Epithelial cell of esophagus (primary cell): ENCODE data around the gene MYOZ3.

Experiments used
- DNase-seq: peaks from one replicate; pipeline ENCODE4 v3.0.0; 2010; ENCODE audit warnings: low read depth
- H3K4me3 ChIP-seq: 2 replicates; pipeline ENCODE4 v1.5.1; 2011; ENCODE audit warnings: mild to moderate bottlenecking, low read length, control low read depth
- TF ChIP-seq, protein P1 (sequence below): IDR thresholded peaks from 2 replicates; pipeline ENCODE4 v1.5.1; 2011; ENCODE audit warnings: low read depth, mild to moderate bottlenecking, low read length, control low read depth, inconsistent platforms; ENCODE audit not compliant: insufficient read depth; ENCODE audit errors: missing control alignments

The MYOZ3 gene

DNA sequence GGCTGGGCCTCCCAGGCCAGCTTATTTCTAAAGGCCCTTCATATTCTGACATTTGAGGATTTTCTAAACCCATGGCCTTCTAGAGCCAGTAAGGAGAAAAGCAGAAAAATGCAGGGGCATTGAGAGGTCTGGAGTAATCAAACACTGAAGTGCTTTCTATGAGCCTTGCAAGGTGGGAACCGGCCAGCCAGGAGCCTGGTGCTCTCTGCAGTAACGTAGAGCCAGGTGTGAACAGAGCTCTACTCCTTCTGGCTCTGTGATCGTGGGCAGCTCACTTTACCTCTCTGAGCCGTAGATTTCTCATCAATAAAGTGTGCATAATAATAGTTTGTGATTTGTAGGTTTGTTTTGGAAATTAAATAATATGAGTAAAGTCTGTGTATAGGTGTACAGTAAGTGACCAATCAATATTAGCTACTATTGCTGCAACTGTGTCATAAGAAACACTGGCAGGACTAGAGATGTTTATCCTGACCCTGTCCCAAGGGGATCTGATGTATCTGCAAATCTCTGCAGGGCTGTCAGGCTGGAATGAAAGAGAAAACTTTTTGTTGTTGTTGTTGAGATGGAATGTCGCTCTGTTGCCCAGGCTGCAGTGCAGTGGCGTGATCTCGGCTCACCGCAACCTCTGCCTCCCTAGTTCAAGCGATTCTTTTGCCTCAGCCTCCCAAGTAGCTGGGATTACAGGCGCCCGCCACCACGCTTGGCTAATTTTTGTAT lies 17.9 kb upstream of the MYOZ3 start:
- TF ChIP-seq, protein P1, sequence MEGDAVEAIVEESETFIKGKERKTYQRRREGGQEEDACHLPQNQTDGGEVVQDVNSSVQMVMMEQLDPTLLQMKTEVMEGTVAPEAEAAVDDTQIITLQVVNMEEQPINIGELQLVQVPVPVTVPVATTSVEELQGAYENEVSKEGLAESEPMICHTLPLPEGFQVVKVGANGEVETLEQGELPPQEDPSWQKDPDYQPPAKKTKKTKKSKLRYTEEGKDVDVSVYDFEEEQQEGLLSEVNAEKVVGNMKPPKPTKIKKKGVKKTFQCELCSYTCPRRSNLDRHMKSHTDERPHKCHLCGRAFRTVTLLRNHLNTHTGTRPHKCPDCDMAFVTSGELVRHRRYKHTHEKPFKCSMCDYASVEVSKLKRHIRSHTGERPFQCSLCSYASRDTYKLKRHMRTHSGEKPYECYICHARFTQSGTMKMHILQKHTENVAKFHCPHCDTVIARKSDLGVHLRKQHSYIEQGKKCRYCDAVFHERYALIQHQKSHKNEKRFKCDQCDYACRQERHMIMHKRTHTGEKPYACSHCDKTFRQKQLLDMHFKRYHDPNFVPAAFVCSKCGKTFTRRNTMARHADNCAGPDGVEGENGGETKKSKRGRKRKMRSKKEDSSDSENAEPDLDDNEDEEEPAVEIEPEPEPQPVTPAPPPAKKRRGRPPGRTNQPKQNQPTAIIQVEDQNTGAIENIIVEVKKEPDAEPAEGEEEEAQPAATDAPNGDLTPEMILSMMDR = no peak
- no peak overlapping the region for H3K4me3 ChIP-seq
- no peak for DNase-seq

DNA sequence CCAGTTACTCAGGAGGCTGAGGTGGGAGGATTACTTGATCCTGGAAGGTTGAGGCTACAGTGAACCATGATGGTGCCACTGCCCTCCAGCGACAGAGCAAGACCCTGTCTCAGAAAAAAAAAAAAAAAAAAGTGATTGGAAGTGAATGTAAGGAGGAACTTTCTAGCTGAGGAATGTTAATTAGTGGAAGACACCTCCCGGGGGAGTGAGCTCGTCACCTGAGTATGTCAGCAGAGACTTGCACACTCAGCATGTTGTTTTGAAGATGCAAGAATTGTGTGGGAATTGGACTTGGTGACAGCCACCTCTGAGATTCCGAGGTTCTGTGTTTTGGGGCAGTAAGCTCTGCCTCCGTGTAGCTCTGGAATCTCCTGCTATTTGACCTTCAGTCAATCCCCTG lies 17.0 kb upstream of the MYOZ3 start:
- no peak for DNase-seq

DNA sequence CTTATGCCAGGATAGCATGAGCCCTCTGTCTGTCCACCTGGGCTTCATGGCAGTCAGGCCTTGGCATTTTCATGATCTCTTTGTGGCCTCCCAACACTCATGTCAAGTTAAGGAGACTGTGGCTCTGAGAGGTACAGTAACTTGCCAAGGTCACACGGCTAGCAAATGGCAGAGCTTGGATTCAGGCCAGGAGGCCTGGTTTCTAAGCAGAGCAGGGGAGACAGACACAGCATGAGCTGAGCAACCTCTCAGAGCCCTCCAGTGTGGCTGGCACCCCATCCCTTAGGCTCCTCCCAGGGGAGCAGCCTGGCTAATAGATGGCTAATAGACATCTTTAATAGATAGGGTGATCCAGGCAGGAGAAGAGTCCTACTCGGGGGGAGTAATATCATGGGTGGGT lies 16.5 kb upstream of the MYOZ3 start:
- no peak for DNase-seq
- no peak overlapping the region for H3K4me3 ChIP-seq
- TF ChIP-seq, protein P1 = no peak

More for the DNA sequence above, 17.0 kb upstream of the MYOZ3 start:
- TF ChIP-seq, protein P1 = no peak
- H3K4me3 ChIP-seq = no peak overlapping the region

DNA sequence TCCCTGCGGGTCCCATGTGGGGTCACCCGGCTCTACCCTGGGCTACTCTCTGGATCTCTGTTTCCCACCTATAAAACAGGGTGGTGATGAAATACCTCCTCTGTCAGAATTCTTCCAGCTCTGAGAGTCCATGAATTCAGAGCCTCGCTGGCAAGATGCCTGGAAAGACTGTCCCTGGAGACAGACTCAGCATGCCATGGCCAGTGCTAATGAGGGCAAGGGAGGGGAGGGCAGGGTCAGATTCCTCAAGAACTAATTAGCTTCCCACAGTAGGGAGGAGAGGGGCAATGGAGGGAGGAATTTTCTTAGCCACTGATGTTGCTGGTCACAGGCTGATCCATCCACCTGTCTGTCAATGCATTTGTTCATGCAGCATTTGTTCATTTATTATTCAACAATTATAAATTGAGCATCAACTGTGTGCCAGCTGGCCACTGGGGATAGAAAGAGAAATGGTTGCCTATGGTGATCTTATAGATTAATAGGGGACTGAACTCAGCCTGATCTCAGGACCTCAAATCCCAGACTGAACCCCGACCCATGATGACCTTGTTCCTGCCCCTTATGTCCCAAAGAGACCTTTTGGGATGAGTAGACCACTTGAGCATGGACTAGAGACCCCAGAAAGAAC lies 15.9 kb upstream of the MYOZ3 start:
- TF ChIP-seq, protein P1 = no peak
- no peak for DNase-seq
- H3K4me3 ChIP-seq = no peak overlapping the region

DNA sequence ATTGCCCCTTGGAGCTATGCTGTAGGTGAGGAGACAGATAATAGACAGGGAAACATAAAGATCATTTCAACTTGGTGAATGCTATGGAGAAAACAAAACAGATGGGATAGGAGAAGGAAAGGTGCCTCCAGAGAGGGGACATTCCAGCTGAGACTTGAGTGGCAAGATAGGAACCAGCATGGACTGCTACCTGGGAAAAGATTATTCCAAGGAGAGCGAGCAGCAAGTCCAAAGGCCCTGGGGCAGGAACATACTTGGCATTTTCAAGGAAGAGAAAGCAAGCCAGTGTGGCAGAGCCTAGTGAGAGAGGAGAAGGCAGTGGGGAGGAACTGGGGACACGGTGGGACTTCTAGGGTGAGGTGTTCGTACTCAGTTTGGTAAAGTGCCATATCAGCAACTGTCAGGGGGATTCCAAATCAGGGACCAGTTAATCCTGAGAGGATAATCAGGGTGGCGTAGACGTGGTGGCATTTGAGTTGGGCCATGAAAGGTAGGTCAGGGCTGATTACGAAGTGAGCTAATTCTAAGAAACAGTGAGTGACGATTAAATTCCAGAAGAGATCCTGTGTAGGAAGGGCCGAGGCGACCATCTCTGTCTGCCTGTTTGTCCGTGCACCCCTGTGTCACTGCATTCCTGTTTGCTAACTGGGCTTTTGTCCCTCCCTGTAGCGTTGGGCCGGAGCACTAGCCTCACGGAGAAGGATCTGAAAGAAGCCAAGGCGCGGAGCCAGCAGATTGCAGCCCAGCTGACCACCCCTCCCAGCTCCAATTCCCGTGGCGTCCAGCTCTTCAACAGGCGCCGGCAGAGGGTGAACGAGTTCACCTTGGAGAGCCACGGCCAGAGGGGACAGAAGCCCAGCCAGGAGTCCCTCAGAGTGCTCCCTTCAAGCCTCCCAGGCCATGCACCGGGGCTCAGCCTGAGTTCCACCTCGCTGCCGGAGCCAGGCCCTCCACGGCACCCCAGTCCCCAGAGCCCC lies 13.5 kb upstream of the MYOZ3 start:
- DNase-seq = no peak
- H3K4me3 ChIP-seq = no peak overlapping the region
- TF ChIP-seq, protein P1 = no peak

DNA sequence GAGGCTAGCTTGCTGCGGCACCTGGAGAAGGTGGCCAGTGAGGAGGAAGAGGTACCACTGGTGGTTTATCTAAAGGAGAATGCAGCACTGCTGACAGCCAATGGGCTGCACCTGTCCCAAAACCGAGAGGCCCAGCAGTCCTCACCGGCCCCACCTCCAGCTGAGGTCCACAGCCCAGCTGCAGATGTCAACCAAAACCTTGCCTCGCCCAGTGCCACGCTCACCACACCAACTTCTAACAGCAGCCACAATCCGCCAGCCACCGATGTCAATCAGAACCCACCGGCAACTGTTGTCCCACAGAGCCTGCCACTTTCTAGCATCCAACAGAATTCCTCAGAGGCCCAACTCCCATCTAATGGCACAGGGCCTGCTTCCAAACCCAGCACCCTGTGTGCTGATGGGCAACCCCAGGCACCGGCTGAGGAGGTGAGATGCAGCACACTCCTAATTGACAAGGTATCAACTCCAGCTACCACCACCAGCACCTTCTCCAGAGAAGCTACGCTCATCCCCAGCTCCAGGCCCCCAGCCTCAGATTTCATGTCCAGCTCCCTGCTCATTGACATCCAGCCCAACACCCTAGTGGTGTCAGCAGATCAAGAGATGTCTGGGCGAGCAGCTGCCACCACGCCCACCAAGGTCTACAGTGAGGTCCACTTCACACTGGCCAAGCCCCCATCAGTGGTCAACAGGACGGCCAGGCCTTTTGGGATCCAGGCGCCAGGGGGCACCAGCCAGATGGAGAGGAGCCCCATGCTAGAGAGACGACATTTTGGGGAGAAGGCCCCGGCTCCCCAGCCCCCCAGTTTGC lies 12.6 kb upstream of the MYOZ3 start:
- DNase-seq = no peak
- TF ChIP-seq, protein P1 = no peak
- H3K4me3 ChIP-seq = no peak overlapping the region
